HFF-Myc (cell line): Measurements from ENCODE around the gene CD7.
A peak's percentile ranks its signal among the peaks of the same experiment; 100 is the strongest.

Experiments
- DNase-seq: peaks from one replicate; pipeline ENCODE4 v3.0.0-alpha.2; 2011; ENCODE audit warnings: low read depth; ENCODE audit errors: extremely low read depth
- H3K4me3 ChIP-seq: replicated peaks from 2 replicates; pipeline ENCODE4 v1.5.1; 2011; ENCODE audit warnings: low read depth, mild to moderate bottlenecking, control low read depth, low read length
- TF ChIP-seq, protein P1 (sequence below): IDR thresholded peaks from 2 replicates; pipeline ENCODE4 v1.5.1; 2012; ENCODE audit warnings: mild to moderate bottlenecking, low read depth, low read length, control low read depth; ENCODE audit errors: missing control alignments

Gene CD7

DNA sequence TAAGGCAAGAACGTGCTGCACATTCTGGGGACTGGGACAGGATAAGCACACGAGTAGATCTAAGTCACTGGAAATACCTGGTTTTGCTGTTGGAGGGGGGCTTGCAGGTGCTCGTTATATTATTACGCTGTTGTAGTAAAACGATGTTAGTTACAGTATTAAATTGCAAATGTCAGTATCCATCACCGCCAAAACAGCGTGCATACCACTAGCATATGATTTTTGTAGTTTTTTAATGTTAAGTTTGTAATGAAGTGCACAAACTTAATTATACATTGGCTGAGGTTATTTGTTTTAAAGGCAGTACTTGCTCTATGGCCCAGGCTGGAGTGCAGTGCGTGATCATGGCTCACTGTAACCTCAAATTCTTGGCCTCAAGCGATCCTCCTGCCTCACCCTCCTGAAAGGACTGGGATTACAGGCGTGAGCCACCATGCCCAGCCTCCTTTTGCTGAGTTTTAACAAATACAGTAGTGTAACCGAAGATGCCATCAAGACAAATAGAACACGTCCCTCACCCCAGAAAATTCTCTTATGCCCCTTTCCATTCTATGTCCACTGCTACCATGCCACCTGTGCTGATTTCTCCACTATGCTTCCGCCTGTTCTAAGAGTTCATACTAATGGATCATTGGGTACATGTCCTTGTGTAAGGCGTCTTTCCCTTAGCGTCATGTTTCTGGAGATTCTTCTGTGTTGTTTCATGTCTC lies 23.2 kb downstream of the CD7 start:
- H3K4me3 ChIP-seq, result peak overlapping the region; percentile 40
- TF ChIP-seq, protein P1, sequence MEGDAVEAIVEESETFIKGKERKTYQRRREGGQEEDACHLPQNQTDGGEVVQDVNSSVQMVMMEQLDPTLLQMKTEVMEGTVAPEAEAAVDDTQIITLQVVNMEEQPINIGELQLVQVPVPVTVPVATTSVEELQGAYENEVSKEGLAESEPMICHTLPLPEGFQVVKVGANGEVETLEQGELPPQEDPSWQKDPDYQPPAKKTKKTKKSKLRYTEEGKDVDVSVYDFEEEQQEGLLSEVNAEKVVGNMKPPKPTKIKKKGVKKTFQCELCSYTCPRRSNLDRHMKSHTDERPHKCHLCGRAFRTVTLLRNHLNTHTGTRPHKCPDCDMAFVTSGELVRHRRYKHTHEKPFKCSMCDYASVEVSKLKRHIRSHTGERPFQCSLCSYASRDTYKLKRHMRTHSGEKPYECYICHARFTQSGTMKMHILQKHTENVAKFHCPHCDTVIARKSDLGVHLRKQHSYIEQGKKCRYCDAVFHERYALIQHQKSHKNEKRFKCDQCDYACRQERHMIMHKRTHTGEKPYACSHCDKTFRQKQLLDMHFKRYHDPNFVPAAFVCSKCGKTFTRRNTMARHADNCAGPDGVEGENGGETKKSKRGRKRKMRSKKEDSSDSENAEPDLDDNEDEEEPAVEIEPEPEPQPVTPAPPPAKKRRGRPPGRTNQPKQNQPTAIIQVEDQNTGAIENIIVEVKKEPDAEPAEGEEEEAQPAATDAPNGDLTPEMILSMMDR, result no peak
- DNase-seq, result no peak

DNA sequence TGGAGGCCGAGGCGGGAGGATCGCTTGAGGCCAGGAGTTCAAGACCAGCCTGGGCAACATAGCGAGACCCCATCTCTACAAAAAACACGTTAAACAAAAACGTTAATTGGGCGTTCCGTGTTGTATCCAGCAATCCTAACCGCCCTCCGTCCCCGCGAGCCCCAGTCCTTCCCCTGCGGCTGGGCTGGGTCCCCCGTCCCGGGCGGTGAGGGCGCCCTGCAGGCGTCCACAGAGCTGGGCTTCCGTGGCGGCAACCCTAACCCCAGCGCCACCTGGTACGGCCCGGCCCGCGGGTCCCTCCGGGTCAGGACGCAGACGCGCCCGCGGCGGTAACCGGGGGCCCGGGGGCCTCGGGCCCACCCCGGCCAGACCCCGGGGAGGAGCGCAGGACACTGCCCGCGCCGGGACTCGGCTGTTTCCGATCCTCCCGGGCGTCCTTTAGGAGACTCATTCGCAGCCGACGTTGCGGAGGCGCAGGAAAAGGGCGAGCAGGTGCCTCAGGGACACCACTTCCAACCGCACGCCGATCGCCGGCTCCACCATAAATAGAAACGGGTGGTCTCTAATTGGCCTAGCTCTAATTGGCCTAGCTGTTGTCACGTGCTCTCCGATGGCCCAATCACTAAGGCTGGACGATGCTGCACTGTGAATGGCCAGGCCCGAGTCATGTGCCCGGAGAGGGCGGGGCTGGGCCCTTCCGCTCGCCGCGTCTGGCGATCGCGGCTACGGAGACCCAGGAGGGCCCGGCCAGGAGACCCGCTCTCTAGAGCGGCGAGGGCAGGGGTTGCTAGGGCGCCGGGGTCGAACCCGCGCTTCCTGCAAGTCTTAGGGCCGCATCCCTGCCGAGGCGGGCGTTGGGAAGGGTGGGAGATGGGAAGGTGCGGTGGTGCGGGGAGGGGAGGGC lies 24.9 kb downstream of the CD7 start:
- DNase-seq, result peak; percentile 98

DNA sequence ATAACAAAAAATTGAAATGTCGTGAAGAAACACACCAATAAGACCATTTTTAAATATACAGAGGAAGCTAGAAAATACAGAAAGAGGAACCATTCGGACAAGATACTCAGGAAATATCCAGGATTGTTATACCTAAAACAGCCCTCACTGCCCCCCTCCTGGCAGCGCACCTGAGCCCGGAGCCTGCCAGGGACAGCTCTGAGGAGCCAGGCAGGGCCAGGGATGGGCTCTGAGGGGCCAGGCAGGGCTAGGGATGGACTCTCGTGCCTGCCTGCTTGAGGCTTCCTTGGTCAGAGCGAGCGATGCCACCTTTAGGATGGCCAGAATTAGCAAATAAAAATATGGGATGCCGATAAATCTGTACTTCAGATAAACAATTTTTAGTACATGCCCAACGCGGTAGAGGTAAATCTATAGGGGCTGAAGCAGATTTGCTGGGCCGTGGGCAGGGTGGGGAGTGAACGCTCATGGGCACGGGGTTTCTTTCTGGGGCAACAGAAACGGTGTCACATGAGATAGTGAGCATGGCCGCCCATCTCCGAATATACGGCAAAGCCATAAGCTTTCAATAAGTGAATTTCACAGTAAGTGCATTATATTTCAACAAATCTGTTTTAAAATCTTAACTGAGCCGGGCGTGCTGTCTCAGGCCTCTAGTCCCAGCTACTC lies 25.7 kb downstream of the CD7 start:
- TF ChIP-seq, protein P1, result no peak
- peak overlapping the region; percentile 85 for H3K4me3 ChIP-seq
- no peak for DNase-seq

More for the DNA sequence above, 24.9 kb downstream of the CD7 start:
- peak overlapping the region; percentile 85 for H3K4me3 ChIP-seq
- TF ChIP-seq, protein P1, result no peak

DNA sequence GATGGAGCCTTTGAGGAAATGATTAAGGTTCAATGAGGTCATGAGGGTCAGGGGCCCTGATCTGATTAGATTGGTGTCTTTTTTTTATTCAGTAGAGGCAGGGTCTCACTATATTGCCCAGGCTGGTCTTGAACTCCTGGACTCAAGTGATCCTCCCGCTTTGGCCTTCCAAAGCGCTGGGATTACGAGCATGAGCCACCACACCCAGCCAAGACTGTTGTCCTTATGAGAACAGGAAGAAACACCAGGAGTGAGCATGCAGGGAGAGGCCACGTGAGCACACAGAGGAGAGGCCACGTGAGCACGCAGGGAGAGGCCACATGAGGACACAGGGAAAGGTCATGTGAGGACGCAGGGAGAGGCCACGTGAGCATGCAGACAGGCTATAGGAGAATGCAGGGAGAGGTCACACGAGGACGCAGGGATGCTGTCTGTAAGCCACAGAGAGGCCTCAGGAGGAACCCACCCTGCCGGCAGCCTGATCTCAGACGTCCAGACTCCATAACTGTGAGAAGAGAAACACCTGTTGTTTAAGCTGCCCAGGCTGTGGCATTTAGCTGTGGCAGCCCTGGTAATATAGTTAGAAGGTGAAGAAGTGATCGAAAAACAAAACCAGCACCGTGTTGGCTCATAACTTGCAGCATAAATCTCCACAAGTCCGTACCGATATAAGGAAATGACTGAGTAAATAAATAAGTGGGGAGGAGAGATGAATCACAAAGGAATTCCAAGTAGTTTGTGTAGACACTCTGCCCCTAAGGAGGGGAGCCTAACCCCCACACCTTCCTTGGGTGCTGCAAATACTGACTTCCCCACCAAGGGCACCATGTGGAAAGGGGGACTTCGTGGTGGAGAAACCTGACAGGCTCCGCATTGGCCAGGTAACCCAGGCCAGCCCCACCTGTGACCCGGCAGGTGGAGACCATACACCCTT lies 29.3 kb downstream of the CD7 start:
- no peak overlapping the region for H3K4me3 ChIP-seq
- DNase-seq, result no peak
- TF ChIP-seq, protein P1, result no peak

DNA sequence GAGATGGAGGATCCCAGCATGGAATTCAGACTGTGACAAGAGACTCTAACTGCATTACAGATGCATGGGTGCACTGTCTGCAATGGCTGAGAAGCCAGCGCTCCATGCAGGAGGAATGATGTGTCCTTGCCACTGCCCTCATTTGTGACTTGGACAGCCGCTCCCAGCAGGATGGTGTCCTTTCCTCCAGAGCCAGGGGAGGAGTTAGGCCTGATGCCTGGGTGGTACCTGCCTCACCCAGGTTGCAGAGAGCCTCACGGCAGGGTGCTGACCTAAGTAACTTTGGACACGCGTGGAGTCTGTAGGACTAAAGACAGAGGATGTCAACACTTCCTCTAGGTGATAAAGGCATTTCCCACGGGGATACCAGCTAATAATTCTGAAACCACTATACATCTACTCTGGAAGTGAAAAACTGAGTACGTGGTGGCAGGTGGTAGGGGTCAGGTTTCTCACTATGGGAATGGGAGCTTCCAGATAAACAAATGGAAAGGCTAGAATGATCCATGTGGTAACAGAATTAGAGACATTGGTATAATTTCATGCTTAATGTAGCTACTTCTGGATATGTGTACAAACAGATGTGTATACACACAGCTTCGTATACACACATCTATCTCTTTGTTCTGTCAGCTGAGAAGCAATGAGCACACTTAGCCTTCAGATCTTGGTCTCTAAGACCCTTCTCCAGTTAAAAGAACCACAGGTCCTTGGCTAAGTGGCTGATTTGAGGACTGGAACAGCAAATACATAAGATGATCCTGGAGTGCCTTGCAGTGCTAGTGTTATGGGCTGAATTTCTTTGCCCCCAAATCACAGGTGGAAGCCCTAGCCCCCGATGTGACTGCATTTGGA lies 30.2 kb downstream of the CD7 start:
- no peak overlapping the region for H3K4me3 ChIP-seq
- TF ChIP-seq, protein P1, result no peak
- no peak for DNase-seq
